Adrenal gland (tissue), 12 donors: ENCODE results near the gene CABS1. TPM values are rescaled to one million over a fixed set of nuclear protein-coding genes. Genes with fewer than 3 reads are reported as not detected.

Experiments used
- DNase-seq, 7 donors: peaks; one replicate each; pipeline ENCODE4 v3.0.0-alpha.2; 2019 to 2020
- H3K27ac ChIP-seq, 5 donors: fragments of 200-600 bp; sonication (generic) in 4 of 5; 1 replicate in 3 of 5; 2 replicates in 2 of 5; pipeline versions ENCODE4 v1.5.1 to v1.8.0; 2016 to 2020; ENCODE audit warnings: mild to moderate bottlenecking in 1 of 5
- H3K27me3 ChIP-seq: fragments of 200-600 bp; 2 replicates; pipeline ENCODE4 v1.8.0; 2021
- H3K36me3 ChIP-seq, 2 donors: fragments of 200-600 bp; replicated peaks in 1 of 2; 1 replicate in 1 of 2; 2 replicates in 1 of 2; pipeline versions ENCODE4 v1.5.1 to v1.8.0; 2018 to 2022
- H3K4me1 ChIP-seq, 2 donors: fragments of 200-600 bp; replicated peaks in 1 of 2; 1 replicate in 1 of 2; 2 replicates in 1 of 2; pipeline versions ENCODE4 v1.5.1 to v1.8.0; 2018 to 2021
- H3K4me3 ChIP-seq, 4 donors: fragments of 200-600 bp; sonication (generic) in 3 of 4; one replicate each; pipeline ENCODE4 v1.5.1; 2016 to 2018
- H3K9me3 ChIP-seq, 3 donors: fragments of 200-600 bp; sonication (generic) in 1 of 3; replicated peaks in 1 of 3; 1 replicate in 2 of 3; 2 replicates in 1 of 3; pipeline versions ENCODE4 v1.5.1 to v1.8.0; 2016 to 2021
- CTCF ChIP-seq, 6 experiments: fragments of 450-650 bp in 4 of 6; fragments of 200-600 bp in 2 of 6; sonication (generic) in 1 of 6; IDR thresholded peaks; 1 replicate in 5 of 6; 2 replicates in 1 of 6; pipeline versions ENCODE4 v1.5.1 to v1.8.0; 2016 to 2021; ENCODE audit warnings: antibody characterized with exemption in 6 of 6, mild to moderate bottlenecking in 2 of 6, moderate library complexity in 1 of 6
- POLR2A ChIP-seq, 2 donors: fragments of 450-650 bp; IDR thresholded peaks; one replicate each; pipeline ENCODE4 v1.6.1; 2017; ENCODE audit warnings: antibody characterized with exemption in 2 of 2, mild to moderate bottlenecking in 2 of 2, moderate library complexity in 1 of 2
- WGBS, 4 donors: extraction: QIAGEN DNeasy Blood & Tissue Kit in 2 of 4; methylation state at CpG; one replicate each; pipeline versions ENCODE4 v1.1.5 to v1.1.7; 2013 to 2017; 5-methylcytosine and 5-hydroxymethylcytosine counted together
- intact Hi-C, 2 donors: fragments of 100-400 bp; cut with DNase I; formaldehyde crosslinking; loops; one replicate each; pipeline versions ENCODE4 v1.14.1 to v1.15.0; 2022 to 2023
- polyA plus RNA-seq, 3 donors: library from polyadenylated mRNA; stranded (reverse); fragments of 200-250 nt in 2 of 3; fragments of 350-450 nt in 1 of 3; fragmentation: Illumina TruSeq in 1 of 3; extraction: RNeasy Lipid Tissue Mini Kit (QIAGEN cat#74804) in 1 of 3; gene quantifications; one replicate each; pipeline ENCODE4 v1.2.3, GENCODE V29; 2013 to 2014
- total RNA-seq, 9 donors: library from RNA; depleted of rRNA in 4 of 9; stranded (reverse); fragments of >200 nt in 4 of 9; fragments of 120-200 nt in 1 of 9; fragmentation: NEBNext Ultra II Directional in 1 of 9; extraction: Animal tissue kit (Norgen Biotek cat#: 25700) in 1 of 9; gene quantifications; one replicate each; pipeline versions ENCODE4 v1.1.0 to v1.2.4, GENCODE V29; 2013 to 2023
- donor health status: healthy with polysubstance abuse.
- donor health status: Bipolar disorder and iron deficiency.
- donor health status: DM: yes; HTN: yes; CAD: no.
- donor health status: DM: no; HTN: no; CAD: no.
- donor health status: DM: no; HTN: no; CAD: no.
- donor health status: DM: yes; HTN: yes; CAD: no.

CABS1 gene
- total and polyA plus RNA-seq, 12 donors = not detected

- no peak for DNase-seq
- no peak overlapping the region for H3K27ac ChIP-seq
- H3K4me3 ChIP-seq = no peak overlapping the region
- intact Hi-C loops = no loop called here
- no peaks in the 10 kb centered on the region for H3K27me3 ChIP-seq
- WGBS, 4 donors = 63 to 84% (median 82%) methylated on average over 2 of the region's 2 CpGs
- no peaks in the 10 kb centered on the region for H3K36me3 ChIP-seq
- no peaks in the 10 kb centered on the region for H3K4me1 ChIP-seq
- TF ChIP-seq CTCF (IDR thresholded peaks at IDR 0.05) (no peak), POLR2A (IDR thresholded peaks at IDR 0.05) (no peak)
- no peaks in the 10 kb centered on the region for H3K9me3 ChIP-seq
These were observed 8.7 kb upstream of the CABS1 start for GRCh38 chr4:70326052-70326451.

- WGBS, 4 donors = 65 to 82% (median 72%) methylated on average over 5 of the region's 5 CpGs
- no peak for DNase-seq
- intact Hi-C loops = no loop called here
These were observed 1.3 kb downstream of the CABS1 start for GRCh38 chr4:70336043-70336442.

GRCh38 chr4:70337886-70338420 lies 3.2 kb downstream of the CABS1 start:
- Histone ChIP-seq H3K36me3 (no peaks in the 10 kb centered on the region), H3K27me3 (no peaks in the 10 kb centered on the region), H3K4me1 (no peaks in the 10 kb centered on the region), H3K9me3 (no peaks in the 10 kb centered on the region), H3K4me3 (no peak overlapping the region), H3K27ac (no peak overlapping the region)
- no peak for DNase-seq
- WGBS, 4 donors = 55 to 82% (median 74%) methylated on average over 1 of the region's 1 CpG
- TF ChIP-seq POLR2A (IDR thresholded peaks at IDR 0.05) = no peak
- no peak for TF ChIP-seq CTCF (IDR thresholded peaks at IDR 0.05)
- intact Hi-C loops = no loop called here

More at GRCh38 chr4:70336043-70336442, 1.3 kb downstream of the CABS1 start:
- Histone ChIP-seq H3K27ac (no peak overlapping the region), H3K27me3 (no peaks in the 10 kb centered on the region), H3K36me3 (no peaks in the 10 kb centered on the region), H3K9me3 (no peaks in the 10 kb centered on the region), H3K4me3 (no peak overlapping the region), H3K4me1 (no peaks in the 10 kb centered on the region)
- TF ChIP-seq POLR2A (IDR thresholded peaks at IDR 0.05) (no peak), CTCF (IDR thresholded peaks at IDR 0.05) (no peak)

GRCh38 chr4:70356185-70356584 lies 21.4 kb downstream of the CABS1 start:
- Histone ChIP-seq H3K4me1 (no peaks in the 10 kb centered on the region), H3K36me3 (no peaks in the 10 kb centered on the region), H3K27ac (no peak overlapping the region), H3K4me3 (no peak overlapping the region), H3K9me3 (no peaks in the 10 kb centered on the region), H3K27me3 (no peaks in the 10 kb centered on the region)
- intact Hi-C loops = no loop called here
- TF ChIP-seq POLR2A (IDR thresholded peaks at IDR 0.05) (no peak), CTCF (IDR thresholded peaks at IDR 0.05) (no peak)
- DNase-seq = no peak
- WGBS, 4 donors = 8 to 58% (median 44%) methylated on average over 1 of the region's 1 CpG
